ENCODE data around the gene ACOXL.

The ACOXL gene

GRCh38 chr2:111145951-111146350, 413.6 kb downstream of the ACOXL start:
- DNase-seq = no peak

GRCh38 chr2:111148225-111148873, 416.0 kb downstream of the ACOXL start:
- DNase-seq = no peak

GRCh38 chr2:111148925-111149324, 416.6 kb downstream of the ACOXL start:
- no peak for DNase-seq

- no peak for DNase-seq
These were observed 417.6 kb downstream of the ACOXL start for GRCh38 chr2:111149882-111150455.

- DNase-seq = no peak
These were observed 422.4 kb downstream of the ACOXL start for GRCh38 chr2:111154758-111155157.

- no peak for DNase-seq
These were observed 423.2 kb downstream of the ACOXL start for GRCh38 chr2:111155610-111156009.

- no peak for DNase-seq
These were observed 424.2 kb downstream of the ACOXL start for GRCh38 chr2:111156529-111156928.

GRCh38 chr2:111157071-111157661, 424.8 kb downstream of the ACOXL start:
- no peak for DNase-seq

GRCh38 chr2:111157798-111158197, 425.4 kb downstream of the ACOXL start:
- DNase-seq = no peak

- no peak for DNase-seq
These were observed 427.3 kb downstream of the ACOXL start for GRCh38 chr2:111159641-111160040.

- no peak for DNase-seq
These were observed 428.4 kb downstream of the ACOXL start for GRCh38 chr2:111160758-111161157.

GRCh38 chr2:111161971-111162370, 429.6 kb downstream of the ACOXL start:
- DNase-seq = no peak

GRCh38 chr2:111162718-111163331, 430.5 kb downstream of the ACOXL start:
- DNase-seq = no peak

- DNase-seq = no peak
These were observed 431.7 kb downstream of the ACOXL start for GRCh38 chr2:111164078-111164477.

- DNase-seq = no peak
These were observed 432.7 kb downstream of the ACOXL start for GRCh38 chr2:111165084-111165483.

- DNase-seq = no peak
These were observed 433.7 kb downstream of the ACOXL start for GRCh38 chr2:111166115-111166514.

GRCh38 chr2:111167076-111167862, 434.9 kb downstream of the ACOXL start:
- no peak for DNase-seq

- DNase-seq = no peak
These were observed 435.4 kb downstream of the ACOXL start for GRCh38 chr2:111167863-111168162.
